DOHH2 (cell line): ENCODE results near the gene ACTR5.

Source experiments
- EZH2phosphoT487 ChIP-seq: fragments of 200-600 bp; sonication (generic); IDR thresholded peaks from 2 replicates; pipeline ENCODE4 v1.6.1; 2017; ENCODE audit warnings: borderline replicate concordance, mild to moderate bottlenecking, antibody characterized with exemption, low read length, moderate library complexity, mixed read lengths
- TF ChIP-seq, protein P1 (sequence below): fragments of 200-600 bp; sonication (generic); IDR thresholded peaks from one replicate; pipeline ENCODE4 v1.5.1; 2014; ENCODE audit warnings: antibody characterized with exemption, mild to moderate bottlenecking, low read depth, low read length; ENCODE audit not compliant: poor library complexity, severe bottlenecking

DNA sequence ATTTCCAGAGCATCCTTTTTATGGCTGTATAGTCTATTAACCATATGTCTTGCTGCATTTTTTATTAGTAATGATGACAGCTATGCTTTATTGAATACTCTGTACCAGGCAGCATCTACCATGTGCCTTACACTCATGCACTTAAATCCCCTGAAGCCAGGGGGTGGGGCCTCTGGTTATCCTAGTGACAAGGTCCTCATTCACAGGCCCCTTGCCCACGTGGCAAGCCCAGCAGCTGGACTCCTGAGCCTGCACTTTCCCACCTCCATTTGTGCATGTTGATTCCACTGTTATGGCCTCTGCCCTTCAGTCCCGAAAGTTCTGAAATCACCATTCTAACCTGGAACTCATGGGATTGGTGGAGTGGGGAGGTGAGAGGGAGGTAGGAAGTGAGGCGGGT lies 22.3 kb downstream of the ACTR5 start:
- TF ChIP-seq, protein P1, sequence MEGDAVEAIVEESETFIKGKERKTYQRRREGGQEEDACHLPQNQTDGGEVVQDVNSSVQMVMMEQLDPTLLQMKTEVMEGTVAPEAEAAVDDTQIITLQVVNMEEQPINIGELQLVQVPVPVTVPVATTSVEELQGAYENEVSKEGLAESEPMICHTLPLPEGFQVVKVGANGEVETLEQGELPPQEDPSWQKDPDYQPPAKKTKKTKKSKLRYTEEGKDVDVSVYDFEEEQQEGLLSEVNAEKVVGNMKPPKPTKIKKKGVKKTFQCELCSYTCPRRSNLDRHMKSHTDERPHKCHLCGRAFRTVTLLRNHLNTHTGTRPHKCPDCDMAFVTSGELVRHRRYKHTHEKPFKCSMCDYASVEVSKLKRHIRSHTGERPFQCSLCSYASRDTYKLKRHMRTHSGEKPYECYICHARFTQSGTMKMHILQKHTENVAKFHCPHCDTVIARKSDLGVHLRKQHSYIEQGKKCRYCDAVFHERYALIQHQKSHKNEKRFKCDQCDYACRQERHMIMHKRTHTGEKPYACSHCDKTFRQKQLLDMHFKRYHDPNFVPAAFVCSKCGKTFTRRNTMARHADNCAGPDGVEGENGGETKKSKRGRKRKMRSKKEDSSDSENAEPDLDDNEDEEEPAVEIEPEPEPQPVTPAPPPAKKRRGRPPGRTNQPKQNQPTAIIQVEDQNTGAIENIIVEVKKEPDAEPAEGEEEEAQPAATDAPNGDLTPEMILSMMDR = no peak
- TF ChIP-seq EZH2phosphoT487 = no peak
